Activated gamma-delta T cell treated with Interleukin-2 at 50 U/mL for 16 hours (primary cell): Measurements from ENCODE around the gene THBS2.
"Not testable (repeated sequence)": the region's sequence is repeated elsewhere in the genome, so short reads cannot be mapped to it uniquely, and the experiment has no call there.

Source experiments
- DNase-seq: peaks from one replicate; pipeline ENCODE4 v3.0.0-alpha.2; 2020

Gene THBS2

GRCh38 chr6:169271158-169271876, 17.7 kb upstream of the THBS2 start:
- no peak for DNase-seq

DNA sequence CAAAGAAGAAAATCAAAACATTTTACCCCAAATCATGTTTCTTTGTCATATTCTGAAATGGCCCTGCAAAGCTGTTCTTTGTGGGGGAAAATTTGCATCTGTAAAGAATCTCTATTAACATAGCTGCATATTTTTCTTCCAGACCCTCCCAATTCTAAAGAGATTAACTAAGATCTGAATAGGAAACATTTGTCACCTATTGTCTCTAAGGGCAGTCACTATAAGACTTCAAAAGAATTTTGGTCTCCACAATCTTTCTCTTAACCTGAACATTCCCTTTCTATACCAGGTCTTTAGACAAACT, 16.4 kb upstream of the THBS2 start:
- not testable (repeated sequence) for DNase-seq

DNA sequence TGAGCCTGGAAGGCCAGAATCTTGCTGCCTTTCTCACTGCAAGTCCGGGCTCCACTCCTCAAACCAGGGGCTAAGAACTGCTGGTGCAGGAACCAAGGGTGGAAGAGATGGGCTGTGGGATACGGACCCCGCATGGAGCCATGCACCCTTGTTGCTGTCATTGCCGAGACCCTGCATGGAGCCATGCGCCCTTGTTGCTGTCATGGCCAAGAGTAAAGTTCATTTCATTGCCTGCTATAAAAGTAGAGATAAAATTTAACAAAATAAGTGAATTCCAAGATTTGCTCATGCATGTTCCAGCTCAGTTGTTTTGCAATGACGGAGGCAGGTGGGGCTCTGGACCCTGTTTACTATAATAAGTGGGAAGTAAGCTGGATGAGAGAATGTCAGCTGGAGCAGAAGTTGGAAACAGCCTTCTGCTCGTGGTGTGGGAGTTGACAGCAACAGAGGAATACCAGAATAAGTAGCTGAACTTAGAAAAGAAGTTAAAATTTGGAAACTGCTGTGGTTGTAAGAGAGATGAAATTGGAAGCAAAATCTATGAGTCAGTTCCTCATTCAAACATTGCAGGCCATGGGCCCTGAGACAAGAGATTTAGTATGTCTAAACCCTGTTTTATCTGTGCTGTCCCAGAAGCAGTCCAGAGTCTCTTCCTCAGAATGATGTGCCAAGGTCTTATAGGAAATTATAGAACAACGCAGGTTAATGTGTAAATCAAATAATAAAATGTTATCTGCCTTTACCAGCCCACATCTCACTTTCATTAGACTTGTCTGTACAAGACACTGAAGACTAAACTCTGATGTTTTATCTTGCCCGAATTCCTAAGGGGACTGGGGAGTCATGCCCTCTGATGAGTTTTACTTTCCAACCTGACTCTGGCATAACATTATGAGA, 15.8 kb upstream of the THBS2 start:
- DNase-seq: no peak

- DNase-seq: no peak
These were observed 14.6 kb upstream of the THBS2 start for GRCh38 chr6:169268276-169268675.

GRCh38 chr6:169266746-169267591, 13.3 kb upstream of the THBS2 start:
- DNase-seq: no peak

- DNase-seq: no peak
These were observed 12.6 kb upstream of the THBS2 start for GRCh38 chr6:169266261-169266660.

- DNase-seq: no peak
These were observed 12.0 kb upstream of the THBS2 start for GRCh38 chr6:169265486-169266131.

- no peak for DNase-seq
These were observed 10.4 kb upstream of the THBS2 start for GRCh38 chr6:169263836-169264608.

GRCh38 chr6:169263374-169263773, 9.7 kb upstream of the THBS2 start:
- no peak for DNase-seq

DNA sequence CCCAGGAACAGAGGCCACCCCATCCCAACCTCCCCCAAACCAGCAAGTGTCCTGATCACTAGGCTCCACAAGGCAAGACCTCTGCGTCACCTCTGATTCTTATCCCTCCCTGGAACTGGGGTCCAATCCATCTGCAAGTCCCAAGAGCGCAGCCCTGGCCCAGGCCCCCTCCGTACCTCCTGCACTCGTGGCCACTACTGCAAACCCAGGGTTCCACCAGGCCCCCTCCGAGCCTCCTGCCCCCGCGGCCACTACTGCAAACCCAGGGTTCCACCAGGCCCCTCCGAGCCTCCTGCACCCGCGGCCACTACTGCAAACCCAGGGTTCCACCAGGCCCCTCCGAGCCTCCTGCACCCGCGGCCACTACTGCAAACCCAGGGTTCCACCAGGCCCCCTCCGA, 9.0 kb upstream of the THBS2 start:
- not testable (repeated sequence) for DNase-seq

DNA sequence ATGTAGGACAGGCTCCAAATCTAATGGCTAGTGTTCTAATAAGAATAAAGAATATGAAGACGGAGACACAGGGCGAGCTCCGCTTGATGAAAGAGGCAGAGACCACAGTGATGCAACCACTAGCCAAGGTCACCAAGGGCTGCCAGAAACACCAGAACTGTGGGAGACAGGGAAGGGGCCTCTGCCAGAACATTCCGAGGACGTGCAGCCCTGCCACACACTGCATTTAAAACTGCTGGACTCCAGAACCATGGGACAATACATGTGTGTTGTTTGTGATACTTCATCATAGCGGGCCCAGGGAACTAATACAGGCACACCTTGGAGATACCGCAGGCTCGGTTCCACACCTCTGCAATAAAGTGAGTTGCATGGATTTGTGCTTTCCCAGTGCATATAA, 2.9 kb upstream of the THBS2 start:
- DNase-seq: no peak

DNA sequence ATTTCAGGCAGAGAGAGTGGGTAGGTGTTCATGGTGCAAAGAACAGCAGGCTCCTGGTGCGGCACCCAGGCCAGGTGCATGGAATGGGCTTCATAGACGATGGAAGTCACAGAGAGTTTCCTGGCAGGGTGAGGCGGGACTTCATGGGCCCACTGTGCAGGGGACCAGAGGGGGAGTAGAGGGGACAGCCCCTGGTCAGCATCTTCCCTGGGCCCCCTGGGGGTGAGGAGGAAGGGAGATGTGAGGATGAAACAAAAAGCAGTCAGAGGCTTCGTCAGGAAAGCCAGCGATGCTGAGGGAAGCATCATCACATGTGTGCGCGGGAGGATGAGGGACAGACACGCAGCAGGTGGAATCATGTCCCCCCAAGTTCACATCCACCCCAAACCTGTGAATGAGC, 2.4 kb upstream of the THBS2 start:
- no peak for DNase-seq

DNA sequence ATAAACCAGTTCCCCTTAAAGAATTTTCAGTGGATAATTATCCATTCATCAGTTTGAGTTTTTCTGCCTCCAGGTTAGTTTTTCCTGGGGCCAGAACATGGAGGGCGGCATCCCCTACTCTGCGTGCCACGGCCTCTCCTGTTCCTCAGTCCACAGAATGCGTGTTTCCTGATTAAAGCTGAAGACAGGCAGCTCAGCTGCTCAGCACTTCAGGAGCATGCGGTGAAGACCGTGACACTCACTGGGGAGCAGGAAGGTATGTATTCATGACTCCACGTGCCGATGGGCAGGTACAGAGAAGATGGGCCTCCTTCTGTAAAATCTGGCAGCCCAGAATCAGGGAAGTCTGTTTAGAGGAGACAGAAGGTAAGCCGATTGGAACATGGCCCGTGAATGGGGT, 2.0 kb upstream of the THBS2 start:
- DNase-seq: no peak

DNA sequence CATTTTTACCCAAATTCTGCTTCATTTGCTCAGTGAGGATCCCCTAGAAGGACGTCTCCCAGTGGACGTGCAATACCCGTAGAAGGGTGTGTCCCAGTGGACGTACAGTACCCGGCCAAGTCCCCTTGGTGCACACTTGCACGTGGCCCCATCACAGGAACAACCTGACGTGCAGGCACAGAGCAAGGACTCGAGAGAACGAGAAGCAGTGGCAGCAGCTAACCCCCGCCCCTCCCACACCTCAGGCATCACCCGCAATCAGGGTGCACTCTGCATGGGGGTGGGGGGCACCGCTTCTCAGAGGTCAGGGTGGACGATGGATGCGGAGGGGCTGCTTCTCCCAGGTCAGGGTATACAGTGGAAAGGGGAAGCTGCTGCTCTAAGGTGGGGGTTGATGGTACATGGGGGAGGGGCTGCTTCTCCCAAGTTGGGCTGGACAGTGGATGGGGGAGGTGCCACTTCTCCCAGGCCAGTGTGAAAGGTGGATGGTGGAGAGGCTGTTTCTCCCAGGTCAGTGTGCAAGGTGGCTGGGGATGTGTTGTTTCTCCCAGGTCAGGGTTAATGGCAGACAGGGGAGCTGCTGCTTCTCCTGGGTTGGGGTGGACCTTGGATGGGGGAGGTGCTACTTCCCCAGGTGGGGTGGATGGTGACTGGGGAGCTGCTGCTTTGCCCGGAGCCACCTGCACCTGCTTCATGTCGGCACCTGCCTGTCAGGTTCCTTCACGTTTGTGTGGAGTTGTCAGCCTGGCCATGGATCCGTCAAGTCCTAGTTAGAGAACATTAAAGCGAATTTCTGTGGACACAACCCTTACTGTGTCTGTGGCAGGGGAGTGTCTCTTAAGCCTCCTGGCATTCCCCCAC, 1.0 kb upstream of the THBS2 start:
- no peak for DNase-seq

DNA sequence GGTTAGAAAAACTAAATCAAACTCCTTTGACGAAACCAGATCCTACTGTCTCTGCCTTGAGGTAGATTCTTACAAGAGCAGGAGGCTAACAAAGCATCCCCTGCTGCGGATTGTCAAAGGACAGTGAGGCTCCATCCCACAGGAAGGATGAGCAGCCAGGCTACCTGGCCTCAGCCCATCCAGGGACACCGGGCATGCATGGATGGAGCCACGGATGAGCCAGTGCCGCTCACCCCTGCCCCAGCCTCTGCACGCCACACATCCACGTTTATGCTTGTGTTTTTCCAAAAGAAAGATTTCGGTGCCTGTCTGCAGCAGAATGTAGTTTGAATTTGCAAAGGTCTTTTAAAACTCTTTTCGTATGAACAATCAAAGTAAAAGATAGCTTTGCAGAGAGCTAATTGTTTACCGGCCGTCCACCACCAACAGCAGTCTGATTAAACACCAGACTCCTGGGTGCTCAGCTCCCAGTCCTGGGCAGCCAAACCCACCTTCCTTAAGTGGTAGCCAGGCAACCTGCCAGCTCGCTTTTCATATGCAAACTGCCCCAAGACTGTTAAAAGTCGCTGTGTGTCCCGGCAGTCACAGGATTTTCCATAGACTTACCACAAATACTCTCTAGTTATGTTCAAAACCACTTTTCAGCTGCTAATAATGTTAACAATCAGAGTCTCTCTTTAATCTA, 999 bp downstream of the THBS2 start:
- DNase-seq: no peak

DNA sequence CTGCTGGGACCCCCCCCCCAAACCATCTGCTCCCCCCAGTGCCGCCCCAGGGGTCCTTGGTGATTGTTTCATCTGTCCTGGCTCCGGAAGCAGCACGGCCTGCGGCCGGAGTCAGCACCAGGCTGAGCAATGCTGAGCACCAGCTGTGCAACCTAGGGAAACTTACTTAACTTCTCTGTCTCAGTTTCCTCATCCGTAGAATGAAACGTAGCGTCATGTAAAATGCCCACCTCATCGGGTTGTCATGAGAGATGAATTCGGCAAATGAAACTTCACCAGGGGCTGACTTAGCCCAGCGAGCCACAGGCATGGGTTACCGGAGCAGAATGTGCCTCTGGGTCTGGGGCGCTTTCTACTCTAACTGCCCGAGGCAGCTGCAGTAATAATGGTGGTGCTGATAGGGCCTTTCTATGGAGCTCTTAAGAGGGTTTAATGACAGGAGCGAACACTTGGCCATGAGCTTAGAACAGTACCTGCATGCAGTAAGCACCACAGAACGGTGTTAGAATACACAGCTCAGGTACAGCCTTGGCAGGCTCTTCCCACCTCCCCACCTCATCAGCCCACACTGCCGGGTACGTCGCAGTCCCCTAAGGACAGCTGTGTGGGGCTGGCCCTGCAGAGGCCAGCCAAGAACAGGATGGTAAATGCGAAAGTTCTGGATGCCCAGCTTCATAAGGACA, 1.7 kb downstream of the THBS2 start:
- no peak for DNase-seq

GRCh38 chr6:169251371-169251802, 2.3 kb downstream of the THBS2 start:
- no peak for DNase-seq

DNA sequence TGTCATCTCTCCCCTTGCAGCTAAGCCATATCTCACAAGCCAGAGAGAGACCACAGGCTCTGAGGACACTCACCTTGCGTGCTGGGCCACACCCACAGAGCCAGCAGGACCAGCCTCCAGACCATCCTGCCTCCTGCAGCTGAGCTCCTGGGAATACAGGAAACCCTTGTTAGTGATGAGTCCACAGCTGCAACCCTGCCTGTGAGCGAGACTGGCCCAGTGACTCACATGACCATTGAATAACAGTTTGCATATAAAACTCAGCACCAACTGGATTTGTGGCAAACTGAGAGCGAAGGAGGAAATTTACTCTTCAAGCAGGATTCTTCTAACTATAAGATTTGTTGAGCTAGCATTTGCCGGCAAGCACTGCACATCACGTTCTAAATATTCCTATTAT, 3.0 kb downstream of the THBS2 start:
- DNase-seq: no peak

DNA sequence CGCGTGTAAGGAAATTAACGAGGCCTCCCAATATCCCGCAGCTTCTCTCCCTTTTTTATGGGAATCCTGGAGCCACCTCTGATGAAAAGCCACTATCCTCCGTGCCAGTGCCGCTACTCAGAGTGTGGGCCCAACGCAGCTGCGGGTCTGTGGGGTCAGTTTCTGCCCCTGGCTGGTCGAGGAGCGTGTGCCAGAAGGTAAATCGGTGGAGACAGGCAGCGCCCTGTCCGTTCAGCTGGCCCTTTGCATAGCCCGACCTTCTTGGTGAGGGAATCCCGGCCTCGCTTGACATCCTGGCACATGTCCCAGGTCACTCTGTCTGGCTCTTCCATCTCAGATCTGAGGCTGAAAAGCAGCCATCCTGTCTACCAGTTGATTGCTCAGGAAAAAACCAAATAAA, 4.6 kb downstream of the THBS2 start:
- no peak for DNase-seq

- no peak for DNase-seq
These were observed 5.1 kb downstream of the THBS2 start for GRCh38 chr6:169248521-169248971.
